Trophoblast cell (in vitro differentiated cells and primary cell): Measurements from ENCODE around the gene LIMD2.

Experiments
- DNase-seq, 2 donors: peaks; one replicate each; pipeline ENCODE4 v3.0.0-alpha.2; 2016
- H2AFZ ChIP-seq: 2 replicates; pipeline ENCODE4 v1.6.1; 2013; ENCODE audit warnings: low read length, moderate library complexity, mild to moderate bottlenecking; ENCODE audit not compliant: insufficient read depth, poor library complexity
- H2AK5ac ChIP-seq: 2 replicates; pipeline ENCODE4 v1.6.1; 2013; ENCODE audit warnings: mild to moderate bottlenecking, low read length
- H2BK120ac ChIP-seq: 2 replicates; pipeline ENCODE4 v1.6.1; 2013; ENCODE audit warnings: low read length, mild to moderate bottlenecking, moderate library complexity; ENCODE audit not compliant: insufficient read depth, poor library complexity
- H2BK12ac ChIP-seq: 2 replicates; pipeline ENCODE4 v1.6.1; 2013; ENCODE audit warnings: mild to moderate bottlenecking, low read length, moderate library complexity
- H2BK5ac ChIP-seq: 2 replicates; pipeline ENCODE4 v1.6.1; 2013; ENCODE audit warnings: low read length, low read depth, moderate library complexity, mild to moderate bottlenecking; ENCODE audit not compliant: poor library complexity
- H3K14ac ChIP-seq: 2 replicates; pipeline ENCODE4 v1.6.1; 2013; ENCODE audit warnings: mild to moderate bottlenecking, low read length
- H3K18ac ChIP-seq: 2 replicates; pipeline ENCODE4 v1.6.1; 2013; ENCODE audit warnings: mild to moderate bottlenecking, low read length
- H3K23ac ChIP-seq: 2 replicates; pipeline ENCODE4 v1.6.1; 2013; ENCODE audit warnings: low read length
- H3K27ac ChIP-seq: 2 replicates; pipeline ENCODE4 v1.5.1; 2013; ENCODE audit warnings: low read depth, mild to moderate bottlenecking, inconsistent platforms, low read length, moderate library complexity
- H3K27me3 ChIP-seq: 2 replicates; pipeline ENCODE4 v1.6.1; 2013; ENCODE audit warnings: inconsistent platforms, mild to moderate bottlenecking, low read length, moderate library complexity; ENCODE audit not compliant: insufficient read depth
- H3K36me3 ChIP-seq, 2 experiments: 1 replicate in 1 of 2; 2 replicates in 1 of 2; pipeline ENCODE4 v1.6.1; 2013; ENCODE audit warnings: low read length in 2 of 2, mild to moderate bottlenecking in 2 of 2, moderate library complexity in 1 of 2; ENCODE audit not compliant: insufficient read depth in 2 of 2, control insufficient read depth in 1 of 2
- H3K4ac ChIP-seq: 2 replicates; pipeline ENCODE4 v1.6.1; 2013; ENCODE audit warnings: low read depth, mild to moderate bottlenecking, low read length, moderate library complexity
- H3K4me1 ChIP-seq, 2 experiments: 1 replicate in 1 of 2; 2 replicates in 1 of 2; pipeline ENCODE4 v1.6.1; 2013; ENCODE audit warnings: low read length in 2 of 2, mild to moderate bottlenecking in 2 of 2, moderate library complexity in 1 of 2; ENCODE audit not compliant: insufficient read depth in 2 of 2, control insufficient read depth in 1 of 2
- H3K4me2 ChIP-seq: 2 replicates; pipeline ENCODE4 v1.6.1; 2013; ENCODE audit warnings: inconsistent platforms, mild to moderate bottlenecking, low read length, moderate library complexity
- H3K4me3 ChIP-seq: 2 replicates; pipeline ENCODE4 v1.5.1; 2013; ENCODE audit warnings: mild to moderate bottlenecking, low read depth, low read length, inconsistent platforms
- H3K79me1 ChIP-seq: one replicate; pipeline ENCODE4 v1.6.1; 2013; ENCODE audit warnings: low read length
- H3K79me2 ChIP-seq: 2 replicates; pipeline ENCODE4 v1.6.1; 2013; ENCODE audit warnings: low read length, mild to moderate bottlenecking; ENCODE audit not compliant: control insufficient read depth, insufficient read depth, poor library complexity
- H3K9ac ChIP-seq: 2 replicates; pipeline ENCODE4 v1.6.1; 2013; ENCODE audit warnings: mild to moderate bottlenecking, low read length
- H3K9me3 ChIP-seq: 2 replicates; pipeline ENCODE4 v1.6.1; 2013; ENCODE audit warnings: low read depth, mild to moderate bottlenecking, control low read depth, inconsistent platforms, low read length; ENCODE audit not compliant: insufficient read depth
- H4K12ac ChIP-seq: 2 replicates; pipeline ENCODE4 v1.6.1; 2013; ENCODE audit warnings: low read depth, mild to moderate bottlenecking, low read length, moderate library complexity
- H4K8ac ChIP-seq: 2 replicates; pipeline ENCODE4 v1.6.1; 2013; ENCODE audit warnings: low read depth, mild to moderate bottlenecking, low read length, moderate library complexity
- H4K91ac ChIP-seq: one replicate; pipeline ENCODE4 v1.6.1; 2013; ENCODE audit warnings: low read depth, mild to moderate bottlenecking, low read length, moderate library complexity
- WGBS: extraction: QIAGEN DNeasy Blood & Tissue Kit; methylation state at CpG from one replicate; pipeline ENCODE4 v1.1.7; 2013; ENCODE audit warnings: missing lambda C conversion rate; ENCODE audit not compliant: insufficient read length, insufficient coverage; ENCODE audit errors: extremely low coverage; 5-methylcytosine and 5-hydroxymethylcytosine counted together

LIMD2 gene

DNA sequence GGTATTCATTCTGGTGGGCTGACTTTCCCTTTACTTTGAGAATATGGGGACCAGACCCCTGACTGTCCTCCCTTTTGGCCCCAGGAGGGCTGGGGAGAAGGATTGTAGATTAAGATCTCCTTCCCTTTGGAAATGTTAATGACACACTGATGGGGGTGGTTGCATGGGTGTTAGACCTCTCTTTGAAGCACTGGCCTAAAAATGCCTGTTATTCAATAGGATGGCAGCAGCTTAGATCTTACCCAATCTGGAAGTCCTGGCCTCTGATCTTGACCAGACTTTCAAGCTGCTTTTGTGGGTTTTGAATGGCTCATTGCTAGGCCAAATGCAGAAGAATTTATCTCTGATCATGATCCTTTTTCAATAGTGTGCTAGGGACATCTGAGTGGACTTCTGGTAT is 52.0 kb downstream of the LIMD2 start:
- Histone ChIP-seq H3K27me3 (no peaks in the 10 kb centered on the region), H3K4me3 (no peak overlapping the region), H3K79me2 (no peaks in the 10 kb centered on the region), H2BK5ac (no peak overlapping the region), H3K9ac (no peak overlapping the region), H3K14ac (no peak overlapping the region), H3K23ac (no peak overlapping the region), H2AK5ac (no peak overlapping the region), H3K9me3 (no peaks in the 10 kb centered on the region), H3K36me3 (no peaks in the 10 kb centered on the region), H3K4ac (no peak overlapping the region), H4K12ac (no peak overlapping the region), H4K91ac (no peak overlapping the region), H2BK120ac (no peak overlapping the region), H4K8ac (no peak overlapping the region), H3K79me1 (peaks cover 4% of the 10 kb centered on the region), H2BK12ac (no peak overlapping the region), H3K18ac (no peak overlapping the region), H3K4me1 (peaks cover 12 to 13% of the 10 kb centered on the region in 2 experiments), H2AFZ (no peak overlapping the region), H3K4me2 (peak overlapping the region; percentile 4), H3K27ac (peak overlapping the region; percentile 24)
- peak in 1 of 2 donors; percentile 23 for DNase-seq

DNA sequence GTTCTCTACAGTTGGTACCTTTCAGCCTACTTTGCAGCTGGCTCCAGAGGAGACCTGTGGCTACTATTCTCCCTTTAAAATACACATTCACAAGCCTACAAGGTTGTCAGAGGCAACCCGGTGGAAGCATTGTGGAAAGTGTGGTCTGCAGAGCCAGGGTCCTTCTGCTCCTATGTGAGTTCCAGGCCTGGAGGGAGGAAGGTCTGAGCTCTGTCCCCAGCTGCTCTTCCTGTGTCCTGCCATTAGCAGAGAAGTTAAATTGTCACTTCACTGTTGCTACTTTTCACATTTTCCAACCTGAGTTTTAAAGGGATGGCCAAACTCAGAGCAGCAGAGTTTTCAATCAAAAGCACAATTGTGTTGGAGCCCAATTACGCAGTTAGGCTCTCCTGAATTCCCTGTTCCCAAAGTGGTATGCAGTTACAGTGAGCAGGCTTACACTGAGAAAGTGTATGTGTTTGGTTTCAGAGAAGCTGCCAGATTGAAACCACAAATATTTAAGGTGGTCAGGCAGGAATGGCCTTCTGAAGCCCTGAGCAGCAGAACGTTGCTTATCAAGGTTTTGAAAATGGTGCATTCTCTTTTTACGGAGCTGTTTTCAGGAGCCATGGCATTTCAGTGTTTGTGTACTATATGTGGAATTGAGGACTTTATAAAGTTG is 52.7 kb downstream of the LIMD2 start:
- Histone ChIP-seq H3K14ac (no peak overlapping the region), H4K8ac (peak overlapping the region; percentile 30), H2AK5ac (peak overlapping the region; percentile 58), H4K12ac (no peak overlapping the region), H2BK120ac (no peak overlapping the region), H3K27me3 (no peaks in the 10 kb centered on the region), H3K36me3 (no peaks in the 10 kb centered on the region), H3K79me1 (peaks cover 4% of the 10 kb centered on the region), H3K79me2 (no peaks in the 10 kb centered on the region), H3K27ac (peak overlapping the region; percentile 76), H2AFZ (no peak overlapping the region), H2BK5ac (no peak overlapping the region), H3K4me2 (peak overlapping the region; percentile 37), H3K4me1 (peaks cover 12 to 13% of the 10 kb centered on the region in 2 experiments), H3K23ac (no peak overlapping the region), H2BK12ac (peak overlapping the region; percentile 48), H3K4me3 (no peak overlapping the region), H4K91ac (no peak overlapping the region), H3K18ac (no peak overlapping the region), H3K9me3 (no peaks in the 10 kb centered on the region), H3K9ac (no peak overlapping the region), H3K4ac (no peak overlapping the region)
- WGBS: no CpG with 5 or more reads among the region's 4 CpGs
- DNase-seq: peak; percentile 26 to 59

DNA sequence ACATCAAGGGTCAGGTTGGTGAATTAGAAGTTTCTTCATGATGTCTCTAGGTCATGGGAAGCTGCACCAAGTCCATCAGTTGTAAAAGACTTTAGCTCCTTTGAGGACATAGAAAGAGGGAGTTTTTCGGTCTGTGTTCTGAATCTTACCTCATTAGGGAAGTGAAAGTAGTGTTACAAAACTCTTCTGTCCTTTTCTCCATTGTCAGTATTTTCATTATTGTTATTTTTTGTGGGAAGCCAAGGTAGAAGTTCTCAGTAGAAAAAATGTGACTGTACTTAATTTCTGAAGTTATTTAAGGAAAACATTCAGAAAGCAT is 53.5 kb downstream of the LIMD2 start:
- peaks cover 12 to 13% of the 10 kb centered on the region in 2 experiments for H3K4me1 ChIP-seq
- WGBS: no CpG with 5 or more reads among the region's 1 CpG
- DNase-seq: peak in 1 of 2 donors; percentile 17
- H3K79me1 ChIP-seq: peaks cover 4% of the 10 kb centered on the region
- no peak overlapping the region for H2AFZ ChIP-seq
- no peak overlapping the region for H2BK12ac ChIP-seq
- H3K9me3 ChIP-seq: no peaks in the 10 kb centered on the region
- no peak overlapping the region for H3K9ac ChIP-seq
- no peak overlapping the region for H3K4me2 ChIP-seq
- H2AK5ac ChIP-seq: no peak overlapping the region
- H3K27ac ChIP-seq: no peak overlapping the region
- H4K8ac ChIP-seq: no peak overlapping the region
- no peak overlapping the region for H4K12ac ChIP-seq
- no peaks in the 10 kb centered on the region for H3K36me3 ChIP-seq
- H2BK120ac ChIP-seq: no peak overlapping the region
- no peak overlapping the region for H3K4me3 ChIP-seq
- no peak overlapping the region for H3K14ac ChIP-seq
- no peak overlapping the region for H3K23ac ChIP-seq
- no peak overlapping the region for H2BK5ac ChIP-seq
- no peak overlapping the region for H3K18ac ChIP-seq
- no peaks in the 10 kb centered on the region for H3K79me2 ChIP-seq
- H4K91ac ChIP-seq: no peak overlapping the region
- H3K4ac ChIP-seq: no peak overlapping the region
- H3K27me3 ChIP-seq: no peaks in the 10 kb centered on the region
